ENCODE measurements around the gene CNN1.

DNA sequence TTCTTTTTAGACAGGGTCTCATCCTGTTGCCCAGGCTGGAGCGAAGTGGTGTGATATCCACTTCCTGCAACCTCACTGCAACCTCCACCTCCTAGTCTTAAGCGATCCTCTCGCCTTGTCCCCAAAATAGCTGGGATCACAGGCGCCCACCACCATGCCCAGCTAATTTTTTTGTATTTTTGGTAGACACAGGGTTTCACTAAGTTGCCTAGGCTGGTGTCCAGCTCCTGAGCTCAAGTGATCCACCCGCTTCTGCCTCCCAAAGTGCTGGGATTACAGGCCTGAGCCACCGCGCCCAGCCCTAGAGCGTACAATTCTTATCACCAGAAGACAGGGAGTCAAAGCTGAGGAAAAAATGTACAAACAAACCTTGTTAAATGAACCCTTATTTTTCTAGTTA is 24.9 kb downstream of the CNN1 start:
- TF ChIP-seq, protein P1, sequence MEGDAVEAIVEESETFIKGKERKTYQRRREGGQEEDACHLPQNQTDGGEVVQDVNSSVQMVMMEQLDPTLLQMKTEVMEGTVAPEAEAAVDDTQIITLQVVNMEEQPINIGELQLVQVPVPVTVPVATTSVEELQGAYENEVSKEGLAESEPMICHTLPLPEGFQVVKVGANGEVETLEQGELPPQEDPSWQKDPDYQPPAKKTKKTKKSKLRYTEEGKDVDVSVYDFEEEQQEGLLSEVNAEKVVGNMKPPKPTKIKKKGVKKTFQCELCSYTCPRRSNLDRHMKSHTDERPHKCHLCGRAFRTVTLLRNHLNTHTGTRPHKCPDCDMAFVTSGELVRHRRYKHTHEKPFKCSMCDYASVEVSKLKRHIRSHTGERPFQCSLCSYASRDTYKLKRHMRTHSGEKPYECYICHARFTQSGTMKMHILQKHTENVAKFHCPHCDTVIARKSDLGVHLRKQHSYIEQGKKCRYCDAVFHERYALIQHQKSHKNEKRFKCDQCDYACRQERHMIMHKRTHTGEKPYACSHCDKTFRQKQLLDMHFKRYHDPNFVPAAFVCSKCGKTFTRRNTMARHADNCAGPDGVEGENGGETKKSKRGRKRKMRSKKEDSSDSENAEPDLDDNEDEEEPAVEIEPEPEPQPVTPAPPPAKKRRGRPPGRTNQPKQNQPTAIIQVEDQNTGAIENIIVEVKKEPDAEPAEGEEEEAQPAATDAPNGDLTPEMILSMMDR (conservative IDR thresholded peaks at IDR 0.05; ENCODE audit: low read length): no peak
- TF ChIP-seq EZH2phosphoT487 (IDR thresholded peaks at IDR 0.05; ENCODE audit: borderline replicate concordance): no peak

Data from Loucy (cell line).